Fibroblast of pulmonary artery (primary cell): ENCODE measurements around the gene CLEC11A.

Source experiments
- DNase-seq: peaks from one replicate; pipeline ENCODE4 v3.0.0-alpha.2; 2010; ENCODE audit warnings: low read depth
- H3K4me3 ChIP-seq: replicated peaks from 2 replicates; pipeline ENCODE4 v1.5.1; 2011; ENCODE audit warnings: low read depth, mild to moderate bottlenecking, control low read depth, low read length, moderate library complexity
- CTCF ChIP-seq: IDR thresholded peaks from 2 replicates; pipeline ENCODE4 v1.5.1; 2011; ENCODE audit warnings: mild to moderate bottlenecking, control low read depth, low read length, inconsistent platforms; ENCODE audit errors: missing control alignments

The CLEC11A gene

GRCh38 chr19:50735869-50736268, 12.7 kb downstream of the CLEC11A start:
- no peak for DNase-seq
- no peak overlapping the region for H3K4me3 ChIP-seq
- no peak for TF ChIP-seq CTCF

- DNase-seq = no peak
- H3K4me3 ChIP-seq = no peak overlapping the region
- TF ChIP-seq CTCF = no peak
These were observed 13.2 kb downstream of the CLEC11A start for GRCh38 chr19:50736338-50736737.

GRCh38 chr19:50739132-50739913, 16.2 kb downstream of the CLEC11A start:
- DNase-seq = no peak
- H3K4me3 ChIP-seq = no peak overlapping the region
- no peak for TF ChIP-seq CTCF

- no peak overlapping the region for H3K4me3 ChIP-seq
- no peak for TF ChIP-seq CTCF
- no peak for DNase-seq
These were observed 16.8 kb downstream of the CLEC11A start for GRCh38 chr19:50739914-50740426.

GRCh38 chr19:50741179-50741933, 18.2 kb downstream of the CLEC11A start:
- no peak overlapping the region for H3K4me3 ChIP-seq
- no peak for TF ChIP-seq CTCF
- no peak for DNase-seq

- H3K4me3 ChIP-seq = no peak overlapping the region
- TF ChIP-seq CTCF = no peak
- no peak for DNase-seq
These were observed 20.4 kb downstream of the CLEC11A start for GRCh38 chr19:50743537-50743936.
